NB4 (cell line): ENCODE data around the gene NUP107.
"Not testable (repeated sequence)": the region's sequence is repeated elsewhere in the genome, so short reads cannot be mapped to it uniquely, and the experiment has no call there.

Experiments
- DNase-seq: peaks from one replicate; pipeline ENCODE4 v3.0.0; 2010; ENCODE audit warnings: low read depth
- H3K4me3 ChIP-seq: one replicate; pipeline ENCODE4 v1.5.1; 2011; ENCODE audit warnings: mild to moderate bottlenecking, low read depth, low read length, moderate library complexity
- CTCF ChIP-seq: IDR thresholded peaks from one replicate; pipeline ENCODE4 v1.5.1; 2012; ENCODE audit warnings: low read depth, low read length
- MAX ChIP-seq: IDR thresholded peaks from 2 replicates; pipeline ENCODE4 v1.6.1; 2011; ENCODE audit warnings: low read depth, low read length
- MYC ChIP-seq: IDR thresholded peaks from 2 replicates; pipeline ENCODE4 v1.6.1; 2011; ENCODE audit warnings: low read depth, low read length
- POLR2A ChIP-seq: IDR thresholded peaks from 2 replicates; pipeline ENCODE4 v1.6.1; 2011; ENCODE audit warnings: mild to moderate bottlenecking; ENCODE audit not compliant: insufficient read length; ENCODE audit errors: extremely low read depth

Gene NUP107

GRCh38 chr12:68686595-68687521 lies at the start of gene NUP107:
NUP107 (plus strand) TSS chr12:68686978; CDS start chr12:68687066, 88 bp downstream.
- peak within 1 kb of the TSS; percentile 80 for H3K4me3 ChIP-seq
- DNase-seq = peak; percentile 98
- TF ChIP-seq MAX (peak; percentile 80), MYC (peak; percentile 92), CTCF (no peak), POLR2A (peak; percentile 95)

- DNase-seq, H3K4me3 ChIP-seq: not testable (repeated sequence)
These were observed 49.3 kb upstream of the NUP107 start for GRCh38 chr12:68637439-68637838.

- DNase-seq = no peak
- no peak overlapping the region for H3K4me3 ChIP-seq
- TF ChIP-seq CTCF (no peak), MAX (no peak), MYC (no peak), POLR2A (no peak)
These were observed 48.6 kb upstream of the NUP107 start for GRCh38 chr12:68638171-68638570.

GRCh38 chr12:68638721-68639395 lies 47.9 kb upstream of the NUP107 start:
- no peak overlapping the region for H3K4me3 ChIP-seq
- TF ChIP-seq POLR2A = no peak
- no peak for TF ChIP-seq CTCF
- no peak for TF ChIP-seq MAX
- no peak for TF ChIP-seq MYC
- no peak for DNase-seq

GRCh38 chr12:68639396-68639767 lies 47.4 kb upstream of the NUP107 start:
- TF ChIP-seq MYC = no peak
- no peak for DNase-seq
- H3K4me3 ChIP-seq = no peak overlapping the region

GRCh38 chr12:68641138-68641537 lies 45.6 kb upstream of the NUP107 start:
- no peak for TF ChIP-seq MYC
- TF ChIP-seq MAX = no peak
- no peak for TF ChIP-seq CTCF
- TF ChIP-seq POLR2A = no peak
- DNase-seq = no peak
- no peak overlapping the region for H3K4me3 ChIP-seq

GRCh38 chr12:68646484-68646883 lies 40.3 kb upstream of the NUP107 start:
- no peak overlapping the region for H3K4me3 ChIP-seq
- DNase-seq = no peak
- TF ChIP-seq POLR2A = no peak
- TF ChIP-seq CTCF = no peak
- no peak for TF ChIP-seq MAX
- TF ChIP-seq MYC = no peak
